ENCODE results near the gene GLUL.

DNA sequence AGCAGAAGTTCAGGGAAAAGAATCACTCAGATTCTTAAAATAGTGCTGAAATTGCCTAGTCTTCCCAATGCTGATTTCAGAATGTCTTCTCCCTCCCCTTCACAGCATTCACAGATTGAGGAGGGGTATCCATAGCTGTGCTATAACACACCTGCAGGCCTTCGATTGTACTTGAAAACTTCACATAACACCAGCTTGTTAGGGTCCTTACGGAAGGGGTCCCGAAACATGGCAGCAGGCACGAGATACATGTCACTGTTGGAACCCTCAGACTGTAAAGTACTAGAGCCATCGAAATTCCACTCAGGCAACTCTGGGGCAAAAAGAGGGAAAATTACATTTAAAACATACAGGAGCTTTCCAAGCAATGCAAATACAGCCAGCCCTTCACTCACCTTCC lies 4.6 kb downstream of the GLUL start:
- TF ChIP-seq, protein P1, sequence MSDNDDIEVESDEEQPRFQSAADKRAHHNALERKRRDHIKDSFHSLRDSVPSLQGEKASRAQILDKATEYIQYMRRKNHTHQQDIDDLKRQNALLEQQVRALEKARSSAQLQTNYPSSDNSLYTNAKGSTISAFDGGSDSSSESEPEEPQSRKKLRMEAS (IDR thresholded peaks at IDR 0.05; ENCODE audit: low read depth, low read length) = no peak
- TF ChIP-seq, protein P2, sequence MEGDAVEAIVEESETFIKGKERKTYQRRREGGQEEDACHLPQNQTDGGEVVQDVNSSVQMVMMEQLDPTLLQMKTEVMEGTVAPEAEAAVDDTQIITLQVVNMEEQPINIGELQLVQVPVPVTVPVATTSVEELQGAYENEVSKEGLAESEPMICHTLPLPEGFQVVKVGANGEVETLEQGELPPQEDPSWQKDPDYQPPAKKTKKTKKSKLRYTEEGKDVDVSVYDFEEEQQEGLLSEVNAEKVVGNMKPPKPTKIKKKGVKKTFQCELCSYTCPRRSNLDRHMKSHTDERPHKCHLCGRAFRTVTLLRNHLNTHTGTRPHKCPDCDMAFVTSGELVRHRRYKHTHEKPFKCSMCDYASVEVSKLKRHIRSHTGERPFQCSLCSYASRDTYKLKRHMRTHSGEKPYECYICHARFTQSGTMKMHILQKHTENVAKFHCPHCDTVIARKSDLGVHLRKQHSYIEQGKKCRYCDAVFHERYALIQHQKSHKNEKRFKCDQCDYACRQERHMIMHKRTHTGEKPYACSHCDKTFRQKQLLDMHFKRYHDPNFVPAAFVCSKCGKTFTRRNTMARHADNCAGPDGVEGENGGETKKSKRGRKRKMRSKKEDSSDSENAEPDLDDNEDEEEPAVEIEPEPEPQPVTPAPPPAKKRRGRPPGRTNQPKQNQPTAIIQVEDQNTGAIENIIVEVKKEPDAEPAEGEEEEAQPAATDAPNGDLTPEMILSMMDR (IDR thresholded peaks at IDR 0.05; ENCODE audit: low read depth, low read length) = no peak
